Transverse colon (tissue), 4 donors: ENCODE measurements around the gene TOR3A.

ENCODE experiments used
- CTCF ChIP-seq, 5 experiments: fragments of 200-600 bp in 3 of 5; fragments of 450-650 bp in 2 of 5; sonication (generic) in 3 of 5; IDR thresholded peaks; 1 replicate in 2 of 5; 2 replicates in 3 of 5; pipeline ENCODE4 v1.5.1; 2016 to 2017; ENCODE audit warnings: antibody characterized with exemption in 5 of 5, inconsistent platforms in 3 of 5, mild to moderate bottlenecking in 2 of 5, moderate library complexity in 1 of 5
- EP300 ChIP-seq: sonication (generic); formaldehyde crosslinking; IDR thresholded peaks from one replicate; pipeline ENCODE4 v1.6.1; 2017; ENCODE audit warnings: antibody characterized with exemption, low read depth
- POLR2A ChIP-seq: fragments of 450-650 bp; IDR thresholded peaks from one replicate; pipeline ENCODE4 v1.6.1; 2016; ENCODE audit warnings: antibody characterized with exemption, mild to moderate bottlenecking, moderate library complexity
- POLR2AphosphoS5 ChIP-seq, 3 donors: sonication (generic); formaldehyde crosslinking; IDR thresholded peaks; one replicate each; pipeline ENCODE4 v1.6.1; 2016; ENCODE audit warnings: antibody characterized with exemption in 3 of 3

- TF ChIP-seq CTCF (IDR thresholded peaks at IDR 0.05): no peak
- no peak for TF ChIP-seq EP300
- no peak for TF ChIP-seq POLR2AphosphoS5 (IDR thresholded peaks at IDR 0.05)
- no peak for TF ChIP-seq POLR2A
Measured at GRCh38 chr1:179091691-179092165, 9.9 kb downstream of the TOR3A start.
